ENCODE results near the gene DCST2.

The DCST2 gene

GRCh38 chr1:155048449-155049334 is 15.1 kb upstream of the DCST2 start:
- H3K4me3 ChIP-seq (ENCODE audit: low read depth, low read length) = no peak overlapping the region
- TF ChIP-seq CTCF (IDR thresholded peaks at IDR 0.05; ENCODE audit: borderline replicate concordance, insufficient read depth, low read depth, low read length) = no peak

- peak; percentile 70; the same call in 1 of the 2 replicates for TF ChIP-seq CTCF (IDR thresholded peaks at IDR 0.05; ENCODE audit: borderline replicate concordance, insufficient read depth, low read depth, low read length)
- no peak overlapping the region for H3K4me3 ChIP-seq (ENCODE audit: low read depth, low read length)
Measured at GRCh38 chr1:155044812-155045657, 11.5 kb upstream of the DCST2 start.

GRCh38 chr1:155044365-155044764 is 10.8 kb upstream of the DCST2 start:
- H3K4me3 ChIP-seq (ENCODE audit: low read depth, low read length) = no peak overlapping the region

GRCh38 chr1:155043793-155044192 is 10.2 kb upstream of the DCST2 start:
- TF ChIP-seq CTCF (IDR thresholded peaks at IDR 0.05; ENCODE audit: borderline replicate concordance, insufficient read depth, low read depth, low read length) = no peak
- no peak overlapping the region for H3K4me3 ChIP-seq (ENCODE audit: low read depth, low read length)

More at GRCh38 chr1:155044365-155044764, 10.8 kb upstream of the DCST2 start:
- TF ChIP-seq CTCF (IDR thresholded peaks at IDR 0.05; ENCODE audit: borderline replicate concordance, insufficient read depth, low read depth, low read length) = no peak

- no peak for TF ChIP-seq CTCF (IDR thresholded peaks at IDR 0.05; ENCODE audit: borderline replicate concordance, insufficient read depth, low read depth, low read length)
- H3K4me3 ChIP-seq (ENCODE audit: low read depth, low read length) = no peak overlapping the region
Measured at GRCh38 chr1:155043301-155043702, 9.7 kb upstream of the DCST2 start.

- TF ChIP-seq CTCF (IDR thresholded peaks at IDR 0.05; ENCODE audit: borderline replicate concordance, insufficient read depth, low read depth, low read length) = no peak
- no peak overlapping the region for H3K4me3 ChIP-seq (ENCODE audit: low read depth, low read length)
Measured at GRCh38 chr1:155042789-155043188, 9.2 kb upstream of the DCST2 start.

All from GM12875 (cell line).